H9 (cell line): ENCODE measurements around the gene STARD10. TPM values are rescaled to one million over a fixed set of nuclear protein-coding genes. Genes with fewer than 3 reads are reported as not detected.
A peak's percentile ranks its signal among the peaks of the same experiment; 100 is the strongest.

Experiments used
- DNase-seq: peaks from one replicate; pipeline ENCODE4 v3.0.0-alpha.2; 2017
- H2AFZ ChIP-seq: one replicate; pipeline ENCODE4 v1.6.1; 2013; ENCODE audit warnings: mild to moderate bottlenecking, low read length, control low read depth, moderate library complexity
- H2AK5ac ChIP-seq: 2 replicates; pipeline ENCODE4 v1.6.1; 2013; ENCODE audit warnings: low read length, control low read depth, mixed read lengths; ENCODE audit not compliant: insufficient read length
- H2BK120ac ChIP-seq: one replicate; pipeline ENCODE4 v1.6.1; 2013; ENCODE audit warnings: low read depth, mild to moderate bottlenecking, low read length, control low read depth, inconsistent platforms; ENCODE audit not compliant: poor library complexity, severe bottlenecking
- H2BK12ac ChIP-seq: 2 replicates; pipeline ENCODE4 v1.6.1; 2013; ENCODE audit warnings: low read length, control low read depth, mixed read lengths, low read depth; ENCODE audit not compliant: insufficient read length
- H2BK15ac ChIP-seq: 2 replicates; pipeline ENCODE4 v1.6.1; 2013; ENCODE audit warnings: low read depth, low read length, control low read depth
- H2BK20ac ChIP-seq: one replicate; pipeline ENCODE4 v1.6.1; 2013; ENCODE audit warnings: low read depth, mild to moderate bottlenecking, low read length, control low read depth, inconsistent platforms; ENCODE audit not compliant: poor library complexity, severe bottlenecking
- H2BK5ac ChIP-seq: 2 replicates; pipeline ENCODE4 v1.6.1; 2013; ENCODE audit warnings: low read length, control low read depth, mixed read lengths; ENCODE audit not compliant: insufficient read length
- H3K14ac ChIP-seq: 2 replicates; pipeline ENCODE4 v1.6.1; 2013; ENCODE audit warnings: low read length, control low read depth; ENCODE audit not compliant: insufficient read depth
- H3K18ac ChIP-seq: 2 replicates; pipeline ENCODE4 v1.6.1; 2013; ENCODE audit warnings: low read depth, mild to moderate bottlenecking, mixed read lengths, low read length, control low read depth; ENCODE audit not compliant: insufficient read length
- H3K23ac ChIP-seq: 2 replicates; pipeline ENCODE4 v1.6.1; 2013; ENCODE audit warnings: low read length, control low read depth, mixed read lengths, low read depth; ENCODE audit not compliant: insufficient read length
- H3K23me2 ChIP-seq: 2 replicates; pipeline ENCODE4 v1.6.1; 2013; ENCODE audit warnings: low read depth, mild to moderate bottlenecking, mixed read lengths, low read length, control low read depth; ENCODE audit not compliant: insufficient read length, poor library complexity, severe bottlenecking
- H3K27ac ChIP-seq: 2 replicates; pipeline ENCODE4 v1.5.1; 2013; ENCODE audit warnings: low read length, control low read depth, mixed read lengths, low read depth; ENCODE audit not compliant: insufficient read length
- H3K27me3 ChIP-seq: 2 replicates; pipeline ENCODE4 v1.6.1; 2013; ENCODE audit warnings: low read length, control low read depth, inconsistent platforms; ENCODE audit not compliant: insufficient read depth
- H3K4ac ChIP-seq: 2 replicates; pipeline ENCODE4 v1.6.1; 2013; ENCODE audit warnings: low read depth, mild to moderate bottlenecking, control low read depth, inconsistent platforms, low read length, moderate library complexity
- H3K4me1 ChIP-seq: 2 replicates; pipeline ENCODE4 v1.6.1; 2013; ENCODE audit warnings: low read length, control low read depth, inconsistent platforms; ENCODE audit not compliant: insufficient read depth
- H3K4me2 ChIP-seq: 2 replicates; pipeline ENCODE4 v1.6.1; 2013; ENCODE audit warnings: low read length, control low read depth, mixed read lengths; ENCODE audit not compliant: insufficient read length, insufficient read depth
- H3K56ac ChIP-seq: 2 replicates; pipeline ENCODE4 v1.6.1; 2013; ENCODE audit warnings: low read depth, mild to moderate bottlenecking, mixed read lengths, low read length, control low read depth; ENCODE audit not compliant: insufficient read length
- H3K79me1 ChIP-seq: 2 replicates; pipeline ENCODE4 v1.6.1; 2013; ENCODE audit warnings: low read depth, mild to moderate bottlenecking, moderate library complexity, low read length, control low read depth, inconsistent platforms; ENCODE audit not compliant: insufficient read depth, poor library complexity, severe bottlenecking
- H3K79me2 ChIP-seq: 2 replicates; pipeline ENCODE4 v1.6.1; 2013; ENCODE audit warnings: low read length, control low read depth, inconsistent platforms; ENCODE audit not compliant: insufficient read depth
- H3K9ac ChIP-seq: 2 replicates; pipeline ENCODE4 v1.6.1; 2013; ENCODE audit warnings: low read length, control low read depth, mixed read lengths; ENCODE audit not compliant: insufficient read length; ENCODE audit errors: extremely low read depth
- H3K9me3 ChIP-seq: one replicate; pipeline ENCODE4 v1.6.1; 2013; ENCODE audit warnings: low read depth, low read length, inconsistent platforms; ENCODE audit not compliant: control insufficient read depth
- H3T11ph ChIP-seq: one replicate; pipeline ENCODE4 v1.6.1; 2013; ENCODE audit warnings: mild to moderate bottlenecking, low read length, control low read depth, inconsistent platforms
- H4K20me1 ChIP-seq: one replicate; pipeline ENCODE4 v1.6.1; 2013; ENCODE audit not compliant: control insufficient read depth, insufficient read length, insufficient read depth
- H4K5ac ChIP-seq: 2 replicates; pipeline ENCODE4 v1.6.1; 2013; ENCODE audit warnings: low read depth, mild to moderate bottlenecking, mixed read lengths, low read length, control low read depth; ENCODE audit not compliant: insufficient read length
- H4K8ac ChIP-seq: replicated peaks from 2 replicates; pipeline ENCODE4 v1.6.1; 2013; ENCODE audit warnings: low read length, control low read depth, mixed read lengths, low read depth; ENCODE audit not compliant: insufficient read length
- H4K91ac ChIP-seq: 2 replicates; pipeline ENCODE4 v1.6.1; 2013; ENCODE audit warnings: low read depth, mild to moderate bottlenecking, moderate library complexity, mixed read lengths, low read length, control low read depth; ENCODE audit not compliant: insufficient read length
- H3K27ac Mint-ChIP-seq, 3 experiments: 2 replicates in 2 of 3; 3 replicates in 1 of 3; pipeline ENCODE4 v1.8.0; 2020 to 2021; ENCODE audit warnings: mixed read lengths in 3 of 3, mild to moderate bottlenecking in 1 of 3, moderate library complexity in 1 of 3
- H3K27me3 Mint-ChIP-seq: 2 replicates; pipeline ENCODE4 v1.8.0; 2021; ENCODE audit warnings: low read depth, mild to moderate bottlenecking, moderate library complexity, mixed read lengths
- H3K36me3 Mint-ChIP-seq, 3 experiments: 2 replicates in 2 of 3; 3 replicates in 1 of 3; pipeline ENCODE4 v1.8.0; 2020 to 2021; ENCODE audit warnings: low read depth in 3 of 3, mixed read lengths in 3 of 3; ENCODE audit not compliant: insufficient read depth in 1 of 3
- H3K4me1 Mint-ChIP-seq, 2 experiments: 2 replicates each; pipeline ENCODE4 v1.8.0; 2020; ENCODE audit warnings: mixed read lengths in 2 of 2
- H3K4me3 Mint-ChIP-seq, 2 experiments: 2 replicates in 1 of 2; 3 replicates in 1 of 2; pipeline ENCODE4 v1.8.0; 2020 to 2021; ENCODE audit warnings: mild to moderate bottlenecking in 2 of 2, mixed read lengths in 2 of 2, moderate library complexity in 1 of 2
- H3K9me3 Mint-ChIP-seq, 2 experiments: 2 replicates in 1 of 2; 3 replicates in 1 of 2; pipeline ENCODE4 v1.8.0; 2020; ENCODE audit warnings: mild to moderate bottlenecking in 2 of 2, mixed read lengths in 2 of 2, moderate library complexity in 1 of 2
- CTCF ChIP-seq: fragments of 200-600 bp; sonication (generic); conservative IDR thresholded peaks from 3 replicates; pipeline ENCODE4 v1.8.0; 2021; ENCODE audit warnings: antibody characterized with exemption, mild to moderate bottlenecking
- WGBS: extraction: QIAGEN DNeasy Blood & Tissue Kit; methylation state at CpG from one replicate; pipeline ENCODE4 v1.1.7; 2013; ENCODE audit warnings: missing lambda C conversion rate, low lambda C conversion rate, mixed read lengths; ENCODE audit not compliant: insufficient read length; ENCODE audit errors: extremely low coverage; 5-methylcytosine and 5-hydroxymethylcytosine counted together
- total RNA-seq: library from RNA; stranded (reverse); gene quantifications from 2 replicates; pipeline ENCODE4 v1.2.1, GENCODE V29; 2021

The STARD10 gene
- total RNA-seq, 1 experiment from 2014 or later, result 24.4 TPM

- H3K79me2 ChIP-seq, result no peaks in the 10 kb centered on the region
- no peaks in the 10 kb centered on the region for H3K36me3 Mint-ChIP-seq
- H3K56ac ChIP-seq, result no peak overlapping the region
- no peak overlapping the region for H4K5ac ChIP-seq
- H3K27me3 ChIP-seq, result no peaks in the 10 kb centered on the region
- peak; percentile 96 for DNase-seq
- no peak overlapping the region for H3K4me2 ChIP-seq
- peak overlapping the region in 1 of 3 experiments; percentile 72; a peak in 1 of 7 replicates for H3K27ac Mint-ChIP-seq
- no peaks in the 10 kb centered on the region for H4K20me1 ChIP-seq
- no peaks in the 10 kb centered on the region for H3K79me1 ChIP-seq
- no peak overlapping the region for H2AK5ac ChIP-seq
- H2BK5ac ChIP-seq, result no peak overlapping the region
- no peak overlapping the region for H2BK15ac ChIP-seq
- H4K91ac ChIP-seq, result no peak overlapping the region
- H4K8ac ChIP-seq, result no peak overlapping the region
- H3K9ac ChIP-seq, result no peak overlapping the region
- H3T11ph ChIP-seq, result no peak overlapping the region
- H2BK12ac ChIP-seq, result no peak overlapping the region
- H3K27ac ChIP-seq, result no peak overlapping the region
- no peak overlapping the region for H3K4ac ChIP-seq
- no peak overlapping the region for H3K23ac ChIP-seq
- H3K4me1 ChIP-seq, result no peaks in the 10 kb centered on the region
- H3K9me3 Mint-ChIP-seq, result no peaks in the 10 kb centered on the region
- TF ChIP-seq CTCF, result peak; percentile 64
- no peak overlapping the region for H3K18ac ChIP-seq
- H2BK20ac ChIP-seq, result no peak overlapping the region
- no peaks in the 10 kb centered on the region for H3K9me3 ChIP-seq
- no CpG with 5 or more reads among the region's 13 CpGs for WGBS
- H3K14ac ChIP-seq, result no peak overlapping the region
- H3K23me2 ChIP-seq, result no peaks in the 10 kb centered on the region
- peaks cover 32 to 47% of the 10 kb centered on the region in 2 experiments for H3K4me1 Mint-ChIP-seq
- H3K27me3 Mint-ChIP-seq, result peaks cover 2% of the 10 kb centered on the region; the same call in 1 of the 2 replicates
- H2BK120ac ChIP-seq, result no peak overlapping the region
- H3K4me3 Mint-ChIP-seq, result no peak overlapping the region; a peak in 1 of 5 replicates
- no peak overlapping the region for H2AFZ ChIP-seq
Measured at GRCh38 chr11:72764503-72764902, 29.3 kb downstream of the STARD10 start.
